Measurements from ENCODE around the gene POLG2.
"Not testable (repeated sequence)": the region's sequence is repeated elsewhere in the genome, so short reads cannot be mapped to it uniquely, and the experiment has no call there.

POLG2 gene

DNA sequence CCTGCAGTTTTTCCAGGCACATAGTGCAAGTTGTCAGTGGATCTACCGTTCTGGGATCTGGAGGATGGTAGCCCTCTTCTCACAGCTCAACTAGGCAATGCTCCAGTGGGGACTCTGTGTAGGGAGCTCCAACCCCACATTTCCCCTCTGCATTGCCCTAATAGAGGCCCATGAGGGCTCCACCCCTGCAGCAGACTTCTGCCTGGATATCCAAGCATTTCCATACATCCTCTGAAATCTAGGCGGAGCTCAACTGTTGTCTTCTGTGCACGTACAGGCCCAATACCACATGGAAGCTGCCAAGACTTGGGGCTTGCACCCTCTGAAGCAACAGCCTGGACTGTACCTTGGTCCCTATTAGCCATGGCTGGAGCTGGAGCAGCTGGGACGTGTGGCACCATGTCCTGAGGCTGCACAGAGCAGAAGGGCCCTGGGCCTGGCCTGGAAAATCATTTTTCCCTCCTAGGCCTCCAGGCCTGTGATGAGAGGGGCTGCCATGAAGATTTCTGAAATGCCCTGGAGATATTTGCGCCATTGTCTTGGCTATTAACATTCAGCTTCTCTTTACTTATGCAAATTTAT is 58.8 kb downstream of the POLG2 start:
- no peak for DNase-seq

DNA sequence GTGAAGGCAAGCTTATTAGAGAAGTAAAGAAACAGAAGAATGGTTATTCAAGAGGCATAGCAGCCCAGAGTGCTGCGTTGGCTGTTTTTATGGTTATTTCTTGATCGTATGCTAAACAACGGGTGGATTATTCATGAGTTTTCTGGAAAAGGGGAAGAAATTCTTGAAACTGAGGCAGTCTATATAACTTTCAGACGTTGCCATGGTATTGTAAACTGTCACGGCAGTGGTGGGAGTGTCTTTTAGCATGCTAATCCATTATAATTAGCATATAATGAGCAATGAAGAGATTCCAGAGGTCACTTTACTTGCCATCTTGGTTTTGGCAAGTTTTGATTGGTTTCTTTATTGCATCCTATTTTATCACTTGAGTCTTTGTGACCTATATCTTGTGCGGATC is 65.3 kb downstream of the POLG2 start:
- DNase-seq: no peak

DNA sequence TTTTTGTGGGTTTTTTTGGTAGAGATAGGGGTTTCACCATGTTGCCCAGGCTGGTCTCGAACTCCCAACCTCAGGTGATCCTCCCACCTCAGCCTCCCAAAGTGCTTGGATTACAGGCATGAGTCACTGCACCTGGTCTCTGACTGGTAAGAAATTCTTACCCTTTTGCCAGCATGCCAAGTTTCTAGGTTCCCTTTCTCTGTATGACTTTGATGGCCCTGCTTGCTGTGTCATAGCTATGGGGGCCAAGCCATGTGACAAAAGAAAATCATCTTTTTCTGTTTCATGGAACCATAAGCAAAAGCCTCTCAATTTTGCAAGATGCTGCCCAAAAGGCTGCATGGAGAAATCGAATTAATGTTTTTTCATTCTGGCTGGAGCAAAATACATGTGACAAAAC is 66.8 kb downstream of the POLG2 start:
- not testable (repeated sequence) for DNase-seq

DNA sequence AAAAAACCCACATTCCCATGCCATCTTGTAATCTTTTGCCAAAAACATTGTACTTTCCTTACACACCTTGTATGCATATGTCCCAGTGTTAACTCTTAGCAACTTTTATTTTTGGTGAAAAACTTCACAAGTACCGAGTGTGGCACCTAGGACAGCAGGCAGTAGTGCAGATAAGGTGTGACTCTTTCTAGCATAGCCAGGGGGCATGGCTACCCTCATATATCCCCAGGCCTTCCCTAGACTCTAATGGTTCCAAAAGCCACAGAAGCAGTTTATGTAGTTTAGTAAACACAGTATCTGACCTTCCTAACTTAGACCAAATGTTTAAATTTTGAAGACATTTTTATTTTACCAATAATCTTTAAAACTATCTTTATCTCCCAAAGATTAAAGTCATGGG is 68.4 kb downstream of the POLG2 start:
- DNase-seq: no peak

All from hippocampal formation (tissue), 2 donors.